Right hindlimb (tissue), 1 donor: ENCODE data around the gene ZMYM5.
"Not testable (repeated sequence)": the region's sequence is repeated elsewhere in the genome, so short reads cannot be mapped to it uniquely, and the experiment has no call there.

Experiments
- DNase-seq: peaks from one replicate; pipeline ENCODE4 v3.0.0-alpha.2; 2018

Gene ZMYM5

GRCh38 chr13:19863323-19864023 is at the start of gene ZMYM5:
Gene ZMYM5, minus strand, starts transcription at chr13:19863649. Its CDS starts 11,469 bp downstream, at chr13:19852180.
- peak; percentile 100 for DNase-seq

DNA sequence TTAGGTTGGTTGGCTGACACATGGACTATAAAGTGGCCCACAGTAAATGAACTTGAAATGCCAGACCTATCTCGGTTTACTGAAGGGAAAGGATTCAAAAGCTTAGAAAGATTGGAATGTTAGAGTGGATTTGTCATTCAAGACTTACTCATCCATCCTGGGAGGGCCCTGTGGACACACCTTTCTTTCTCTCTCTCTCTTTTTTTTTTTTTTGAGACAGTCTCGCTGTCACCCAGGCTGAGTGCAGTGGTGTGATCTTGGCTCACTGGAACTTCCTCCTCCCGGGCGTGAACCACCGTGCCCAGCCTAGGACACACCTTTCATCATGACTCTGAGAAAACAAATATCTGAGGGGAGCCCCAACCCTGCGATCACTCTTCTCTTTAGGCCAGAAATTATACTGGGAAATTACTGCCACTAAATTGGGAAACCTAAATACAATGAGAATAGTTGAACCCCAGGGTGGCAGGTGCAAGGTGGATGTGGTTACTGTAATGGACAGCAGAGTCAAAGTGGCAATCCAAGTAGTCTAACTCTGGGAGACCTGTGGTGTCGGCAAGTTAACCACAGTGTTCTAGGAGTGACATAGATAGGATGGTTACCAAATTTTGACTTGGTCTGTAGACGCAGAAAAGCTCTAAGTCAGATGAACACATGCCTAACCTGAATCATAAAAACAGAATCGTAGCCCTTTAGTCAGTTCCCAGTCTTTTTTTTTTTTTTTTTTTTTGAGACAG is 47.1 kb upstream of the ZMYM5 start:
- DNase-seq = no peak

GRCh38 chr13:19908350-19908986 is 45.0 kb upstream of the ZMYM5 start:
- no peak for DNase-seq

- not testable (repeated sequence) for DNase-seq
Measured at GRCh38 chr13:19905487-19906195, 42.2 kb upstream of the ZMYM5 start.

GRCh38 chr13:19890030-19890429 is 26.6 kb upstream of the ZMYM5 start:
- DNase-seq = no peak

DNA sequence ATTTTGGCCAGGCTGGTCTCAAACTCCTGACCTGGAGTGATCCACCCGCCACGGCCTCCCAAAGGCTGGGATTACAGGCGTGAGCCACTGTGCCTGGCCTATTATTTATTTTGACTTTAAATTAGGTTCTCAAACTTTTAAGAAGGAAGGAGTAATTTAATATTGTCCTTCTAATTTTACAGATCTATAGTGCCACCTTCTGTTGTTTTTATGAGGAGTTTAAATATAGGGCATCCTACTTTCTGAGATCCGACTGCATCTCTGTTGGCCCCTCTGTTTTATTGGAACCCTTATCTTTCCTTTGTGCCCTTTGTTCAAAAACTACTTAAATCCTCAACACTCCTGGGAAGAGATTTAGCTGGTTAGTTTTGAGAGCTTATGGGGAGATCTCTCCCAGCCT is 25.4 kb upstream of the ZMYM5 start:
- no peak for DNase-seq

GRCh38 chr13:19882231-19882630 is 18.8 kb upstream of the ZMYM5 start:
- DNase-seq = no peak

GRCh38 chr13:19881641-19882040 is 18.2 kb upstream of the ZMYM5 start:
- no peak for DNase-seq

DNA sequence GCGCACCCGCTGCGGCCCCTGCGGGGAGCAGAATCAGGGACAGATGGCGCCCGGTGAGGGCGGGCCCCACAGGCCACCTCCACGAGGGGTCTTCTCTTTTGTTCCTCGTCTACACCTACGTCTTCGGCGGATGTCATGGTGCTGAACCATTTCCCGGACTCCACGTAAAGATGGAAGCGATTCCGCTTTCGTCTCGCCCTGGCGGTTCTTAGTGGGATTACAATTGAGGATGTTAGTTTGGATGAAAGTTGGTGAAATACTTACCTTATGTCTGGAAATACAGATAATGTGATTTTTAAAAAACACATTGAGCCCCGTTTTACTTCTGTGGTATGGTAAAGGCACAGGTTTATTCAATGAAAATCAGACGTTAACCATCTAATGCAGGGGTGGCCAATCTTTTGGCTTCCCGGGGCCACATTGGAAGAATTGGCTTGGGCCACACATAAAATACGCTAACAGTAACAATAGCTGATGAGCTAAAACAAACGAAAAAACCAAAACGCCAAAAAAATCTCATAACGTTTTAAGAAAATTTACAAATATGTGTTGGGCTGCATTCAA is 1.4 kb upstream of the ZMYM5 start:
- peak; percentile 82 for DNase-seq

DNA sequence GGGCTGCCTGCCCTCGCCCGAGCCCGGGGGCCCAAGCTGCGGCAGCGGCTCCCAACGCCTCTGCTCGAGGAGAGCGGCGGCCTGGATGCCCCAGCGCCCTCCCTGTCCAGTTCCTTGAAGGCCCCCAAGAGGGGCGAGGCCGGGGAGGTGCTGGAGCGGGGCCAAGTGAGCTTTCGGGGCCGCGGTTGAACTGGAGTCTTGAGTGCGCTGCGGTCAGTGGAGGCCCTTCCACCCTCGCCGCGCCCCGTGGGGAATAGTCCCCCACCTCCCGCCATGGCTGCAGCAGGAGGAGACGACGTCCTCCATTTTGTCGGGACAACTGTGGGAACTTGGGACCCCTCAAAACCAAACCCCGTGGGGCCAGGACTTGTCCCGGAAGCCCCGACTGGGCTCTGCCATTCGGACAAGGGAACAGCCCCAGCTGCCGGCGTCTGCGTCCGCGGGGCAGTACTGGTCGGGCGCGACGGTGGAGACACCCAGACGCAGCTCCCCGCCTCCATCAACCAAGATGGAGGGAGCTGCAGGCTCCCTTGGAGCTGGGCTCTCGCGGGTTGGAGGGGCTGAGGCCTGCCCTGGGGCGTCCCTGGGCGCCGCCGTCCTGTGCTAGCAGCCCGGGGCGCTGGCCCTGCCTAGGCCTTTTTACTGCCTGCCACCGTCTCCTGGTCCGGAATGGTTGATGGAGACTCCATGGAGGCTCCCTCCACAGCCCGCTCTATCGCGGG is 736 bp upstream of the ZMYM5 start:
- peak; percentile 91 for DNase-seq

GRCh38 chr13:19862481-19863313 is 752 bp downstream of the ZMYM5 start:
- peak; percentile 48 for DNase-seq

GRCh38 chr13:19861762-19862161 is 1.7 kb downstream of the ZMYM5 start:
- DNase-seq = no peak

DNA sequence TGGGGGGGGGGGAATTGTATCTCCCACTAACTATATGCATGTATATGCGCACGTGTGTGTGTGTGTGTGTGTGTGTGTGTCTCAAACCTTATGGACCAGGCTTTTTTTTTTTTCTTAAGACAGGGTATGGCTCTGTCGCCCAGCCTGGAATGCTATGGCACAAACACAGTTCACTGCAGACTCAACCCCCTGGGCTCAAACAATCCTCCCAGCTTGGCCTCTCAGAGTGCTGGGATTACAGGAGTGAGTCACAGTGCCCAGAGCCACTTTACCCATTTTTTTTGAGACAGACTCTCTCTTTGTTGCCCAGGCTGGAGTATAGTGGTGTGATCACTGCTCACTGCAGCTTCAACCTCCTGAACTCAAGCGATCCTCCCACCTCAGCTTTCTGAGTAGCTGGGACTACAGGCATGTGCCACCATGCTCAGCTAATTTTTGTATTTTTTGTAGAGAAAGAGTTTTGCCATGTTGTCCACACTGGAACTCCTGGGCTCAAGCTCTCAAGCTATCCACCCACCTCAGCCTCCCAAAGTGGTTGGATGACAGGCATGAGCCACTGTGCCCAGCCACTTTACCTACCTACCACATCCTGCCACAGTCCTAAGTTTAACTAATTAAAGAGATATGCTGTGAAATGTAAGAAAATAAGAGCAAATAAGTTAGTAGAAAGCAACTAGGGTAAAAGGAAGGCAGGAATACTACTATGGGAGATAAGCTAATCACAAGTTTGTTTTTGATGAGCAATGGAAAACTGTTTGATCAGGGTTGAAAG is 2.4 kb downstream of the ZMYM5 start:
- DNase-seq = no peak

GRCh38 chr13:19857637-19858036 is 5.8 kb downstream of the ZMYM5 start:
- DNase-seq = not testable (repeated sequence)

GRCh38 chr13:19852766-19853165 is 10.7 kb downstream of the ZMYM5 start:
- no peak for DNase-seq

DNA sequence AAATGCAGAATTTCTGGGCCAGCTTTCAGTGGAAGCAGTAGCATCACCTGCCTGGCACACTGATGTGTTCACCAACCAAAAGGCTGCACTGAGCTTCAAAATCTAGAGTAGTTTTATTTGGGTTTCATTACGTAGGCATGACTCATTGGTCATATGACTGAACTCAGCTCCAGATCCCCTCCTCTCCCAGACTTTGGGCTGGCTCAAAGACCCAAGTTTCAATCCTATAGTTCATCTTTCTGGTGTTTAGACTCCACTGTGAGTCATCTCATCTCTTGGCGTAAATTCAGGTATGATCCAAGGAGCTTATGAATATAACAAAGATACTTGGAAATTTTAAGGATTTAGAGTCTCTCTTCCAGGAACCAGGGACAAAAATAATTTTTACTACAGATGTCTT is 17.7 kb downstream of the ZMYM5 start:
- DNase-seq = peak; percentile 33

- no peak for DNase-seq
Measured at GRCh38 chr13:19838865-19839275, 24.6 kb downstream of the ZMYM5 start.

- DNase-seq = no peak
Measured at GRCh38 chr13:19836472-19836871, 27.0 kb downstream of the ZMYM5 start.

- DNase-seq = no peak
Measured at GRCh38 chr13:19834704-19835103, 28.7 kb downstream of the ZMYM5 start.

DNA sequence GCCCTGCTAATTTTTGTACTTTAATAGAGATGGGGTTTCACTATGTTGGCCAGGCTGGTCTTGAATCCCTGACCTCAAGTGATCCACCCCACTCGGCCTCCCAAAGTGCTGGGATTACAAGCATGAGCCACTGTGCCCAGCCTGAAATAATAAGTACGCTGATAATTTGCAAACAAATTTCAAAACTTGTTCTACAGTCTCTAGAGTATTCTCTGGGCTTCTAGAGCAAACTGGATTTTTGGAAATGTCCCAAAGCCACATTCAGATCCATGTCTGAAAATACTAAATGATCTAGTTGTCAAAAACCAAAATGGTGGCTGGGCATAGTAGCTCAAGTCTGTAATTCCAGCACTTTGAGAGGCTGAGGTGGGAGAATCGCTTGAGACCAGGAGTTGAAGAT is 40.8 kb downstream of the ZMYM5 start:
- DNase-seq = no peak
